ENCODE results near the gene KLF1. TPM values are rescaled to one million over a fixed set of nuclear protein-coding genes. Genes with fewer than 3 reads are reported as not detected.
"Not testable (repeated sequence)": the region's sequence is repeated elsewhere in the genome, so short reads cannot be mapped to it uniquely, and the experiment has no call there.

The KLF1 gene
- polyA plus RNA-seq, 3 donors = 0.04 to 0.07 TPM; not detected in 1

GRCh38 chr19:12896460-12896859 lies 9.5 kb upstream of the KLF1 start:
- H3K27ac ChIP-seq (ENCODE audit: low read depth, low read length) = no peak overlapping the region
- WGBS, 3 donors = 93 to 97% (median 96%) methylated on average over 14 to 17 of the region's 17 CpGs

- no peak overlapping the region for H3K27ac ChIP-seq (ENCODE audit: low read depth, low read length)
- WGBS, 3 donors = 91 to 96% (median 95%) methylated on average over 5 of the region's 5 CpGs
Measured at GRCh38 chr19:12893582-12893981, 6.6 kb upstream of the KLF1 start.

- 5 to 8% (median 7%) methylated on average over 19 to 26 of the region's 26 CpGs for WGBS, 3 donors
- H3K27ac ChIP-seq (ENCODE audit: low read depth, low read length) = no peak overlapping the region
Measured at GRCh38 chr19:12891553-12892021, 4.6 kb upstream of the KLF1 start.

- 0% methylated on average over 49 of the region's 49 CpGs for WGBS, 3 donors
- H3K27ac ChIP-seq (ENCODE audit: low read depth, low read length) = no peak within 1 kb of the TSS
Measured at GRCh38 chr19:12890787-12891552, 4.0 kb upstream of the KLF1 start, which contains the start of gene GCDH. Gene GCDH (plus strand): TSS chr19:12891160. CDS start chr19:12891305, 145 bp downstream.

- 29 to 37% (median 33%) methylated on average over 10 of the region's 10 CpGs for WGBS, 3 donors
- not testable (repeated sequence) for H3K27ac ChIP-seq (ENCODE audit: low read depth, low read length)
Measured at GRCh38 chr19:12890299-12890786, 3.3 kb upstream of the KLF1 start.

GRCh38 chr19:12888006-12888603 lies 1.1 kb upstream of the KLF1 start:
- WGBS, 3 donors = 69 to 77% (median 73%) methylated on average over 5 of the region's 5 CpGs

GRCh38 chr19:12886651-12886968 lies 391 bp downstream of the KLF1 start:
- H3K27ac ChIP-seq (ENCODE audit: low read depth, low read length) = no peak overlapping the region
- 72 to 77% (median 76%) methylated on average over 5 of the region's 5 CpGs for WGBS, 3 donors

More at GRCh38 chr19:12888006-12888603, 1.1 kb upstream of the KLF1 start:
- H3K27ac ChIP-seq (ENCODE audit: low read depth, low read length) = no peak overlapping the region

GRCh38 chr19:12885749-12886650 lies 1.0 kb downstream of the KLF1 start:
- H3K27ac ChIP-seq (ENCODE audit: low read depth, low read length) = no peak overlapping the region
- WGBS, 3 donors = 7 to 10% (median 10%) methylated on average over 42 to 53 of the region's 53 CpGs

GRCh38 chr19:12884926-12885748 lies 1.9 kb downstream of the KLF1 start:
- H3K27ac ChIP-seq (ENCODE audit: low read depth, low read length) = no peak overlapping the region

GRCh38 chr19:12884627-12884925 lies 2.4 kb downstream of the KLF1 start:
- 61 to 75% (median 74%) methylated on average over 12 of the region's 12 CpGs for WGBS, 3 donors
- H3K27ac ChIP-seq (ENCODE audit: low read depth, low read length) = no peak overlapping the region

More at GRCh38 chr19:12884926-12885748, 1.9 kb downstream of the KLF1 start:
- 2 to 5% (median 3%) methylated on average over 60 to 73 of the region's 73 CpGs for WGBS, 3 donors

GRCh38 chr19:12884202-12884601 lies 2.8 kb downstream of the KLF1 start:
- WGBS, 3 donors = 92 to 95% (median 95%) methylated on average over 3 of the region's 3 CpGs

GRCh38 chr19:12882589-12882988 lies 4.4 kb downstream of the KLF1 start:
- no peak overlapping the region for H3K27ac ChIP-seq (ENCODE audit: low read depth, low read length)
- 73 to 85% (median 75%) methylated on average over 3 of the region's 3 CpGs for WGBS, 3 donors

More at GRCh38 chr19:12884202-12884601, 2.8 kb downstream of the KLF1 start:
- no peak overlapping the region for H3K27ac ChIP-seq (ENCODE audit: low read depth, low read length)

GRCh38 chr19:12881172-12881808 lies 5.7 kb downstream of the KLF1 start, which contains the start of gene DNASE2:
Gene DNASE2 (minus strand): TSS chr19:12881449. CDS start chr19:12881375, 74 bp downstream.
- 0% methylated on average over 34 to 38 of the region's 38 CpGs for whole genome bisulfite sequencing, 3 donors
- no peak within 1 kb of the TSS for H3K27ac ChIP-seq (ENCODE audit: low read depth, low read length)

- H3K27ac ChIP-seq (ENCODE audit: low read depth, low read length) = no peak overlapping the region
- WGBS, 3 donors = 7 to 20% (median 18%) methylated on average over 29 of the region's 29 CpGs
Measured at GRCh38 chr19:12880551-12881171, 6.3 kb downstream of the KLF1 start.

- WGBS, 3 donors = 92 to 98% (median 95%) methylated on average over 6 of the region's 6 CpGs
- H3K27ac ChIP-seq (ENCODE audit: low read depth, low read length) = no peak overlapping the region
Measured at GRCh38 chr19:12875086-12875485, 11.9 kb downstream of the KLF1 start.

GRCh38 chr19:12873891-12874745 lies 12.9 kb downstream of the KLF1 start:
- 83 to 91% (median 90%) methylated on average over 68 to 86 of the region's 86 CpGs for WGBS, 3 donors
- H3K27ac ChIP-seq (ENCODE audit: low read depth, low read length) = no peak overlapping the region

Measured in adipose tissue (tissue), 3 donors.